HEK293 (cell line): Measurements from ENCODE around the gene APOBEC2.

Experiments
- CTCF ChIA-PET: fragments of 350-600 bp; formaldehyde crosslinking; extraction: SDS; loops from one replicate; lab custom pipeline; 2021; ENCODE audit warnings: antibody characterized with exemption; lab: Yijun Ruan, JAX
- POLR2A ChIA-PET: fragments of 300-600 bp; formaldehyde crosslinking; extraction: SDS; loops from one replicate; lab custom pipeline; 2020; ENCODE audit warnings: antibody characterized with exemption, inconsistent platforms; lab: Yijun Ruan, JAX
- H3K27ac ChIP-seq: fragments of 200-500 bp; sonication (Bioruptor generic); 2 replicates; pipeline ENCODE4 v1.5.1; 2014; ENCODE audit warnings: low read depth, low read length, control low read depth, inconsistent platforms; ENCODE audit errors: extremely low read depth
- H3K36me3 ChIP-seq, 2 experiments: fragments of 200-500 bp in 1 of 2; sonication (Bioruptor generic) in 1 of 2; 1 replicate in 1 of 2; 2 replicates in 1 of 2; pipeline ENCODE4 v1.5.1; 2014 to 2017; ENCODE audit warnings: inconsistent platforms in 2 of 2, low read length in 2 of 2; ENCODE audit not compliant: control insufficient read depth in 2 of 2, insufficient read depth in 1 of 2
- H3K4me1 ChIP-seq: fragments of 200-500 bp; sonication (Bioruptor generic); 2 replicates; pipeline ENCODE4 v1.5.1; 2014; ENCODE audit warnings: mild to moderate bottlenecking, low read length, inconsistent platforms; ENCODE audit not compliant: control insufficient read depth, insufficient read depth
- H3K4me3 ChIP-seq: 2 replicates; pipeline ENCODE4 v1.5.1; 2011; ENCODE audit warnings: low read depth, mild to moderate bottlenecking, control low read depth, low read length, moderate library complexity
- H3K9me3 ChIP-seq: fragments of 200-500 bp; sonication (Bioruptor generic); 2 replicates; pipeline ENCODE4 v1.5.1; 2014; ENCODE audit warnings: low read depth, low read length, inconsistent platforms; ENCODE audit not compliant: control insufficient read depth, insufficient read depth
- BCL6B ChIP-seq: fragments of 450-650 bp; formaldehyde crosslinking; IDR thresholded peaks from 2 replicates; pipeline ENCODE4 v1.5.1; 2017; ENCODE audit warnings: missing biosample characterization, missing genetic modification characterization
- CTCF ChIP-seq: fragments of 450-650 bp; formaldehyde crosslinking; IDR thresholded peaks from 2 replicates; pipeline ENCODE4 v1.5.1; 2016; ENCODE audit warnings: missing biosample characterization, missing genetic modification characterization
- GLI2 ChIP-seq: fragments of 450-650 bp; formaldehyde crosslinking; IDR thresholded peaks from 2 replicates; pipeline ENCODE4; 2017; ENCODE audit warnings: missing biosample characterization, missing genetic modification characterization, low read depth, borderline replicate concordance
- HOXD13 ChIP-seq: sonication (generic); formaldehyde crosslinking; IDR thresholded peaks from 2 replicates; pipeline ENCODE4 v1.8.0; 2022; ENCODE audit warnings: missing genetic modification reagents, borderline replicate concordance
- KLF16 ChIP-seq: fragments of 450-650 bp; formaldehyde crosslinking; IDR thresholded peaks from 2 replicates; pipeline ENCODE4 v1.5.1; 2017; ENCODE audit warnings: missing biosample characterization, missing genetic modification characterization
- MYNN ChIP-seq: fragments of 450-650 bp; formaldehyde crosslinking; IDR thresholded peaks from 2 replicates; pipeline ENCODE4 v1.5.1; 2016; ENCODE audit warnings: missing biosample characterization, missing genetic modification characterization, borderline replicate concordance
- PATZ1 ChIP-seq: fragments of 450-650 bp; formaldehyde crosslinking; IDR thresholded peaks from 2 replicates; pipeline ENCODE4 v1.5.1; 2016; ENCODE audit warnings: missing biosample characterization, missing genetic modification characterization
- PBX3 ChIP-seq: sonication (generic); formaldehyde crosslinking; IDR thresholded peaks from 2 replicates; pipeline ENCODE4 v1.8.1; 2022; ENCODE audit warnings: mild to moderate bottlenecking, moderate library complexity, missing genetic modification reagents
- PRDM10 ChIP-seq: fragments of 450-650 bp; formaldehyde crosslinking; IDR thresholded peaks from 2 replicates; pipeline ENCODE4 v1.5.1; 2016; ENCODE audit warnings: missing biosample characterization, missing genetic modification characterization
- TCF7L2 ChIP-seq: IDR thresholded peaks from 2 replicates; pipeline ENCODE4 v1.6.1; 2011; ENCODE audit warnings: low read depth, mild to moderate bottlenecking, inconsistent platforms, low read length, moderate library complexity, borderline replicate concordance
- ZFP41 ChIP-seq: fragments of 450-650 bp; formaldehyde crosslinking; IDR thresholded peaks from 2 replicates; pipeline ENCODE4 v1.5.1; 2016; ENCODE audit warnings: missing biosample characterization, missing genetic modification characterization, borderline replicate concordance
- ZNF274 ChIP-seq, 2 experiments: fragments of 200-500 bp in 1 of 2; fragments of 450-650 bp in 1 of 2; sonication (Bioruptor generic) in 1 of 2; formaldehyde crosslinking in 1 of 2; IDR thresholded peaks; 2 replicates each; pipeline versions ENCODE4 v1.5.1 to v1.6.1; 2014 to 2016; ENCODE audit warnings: borderline replicate concordance in 1 of 2, inconsistent platforms in 1 of 2, low read length in 1 of 2, missing biosample characterization in 1 of 2, missing genetic modification characterization in 1 of 2
- ZNF280D ChIP-seq: fragments of 450-650 bp; formaldehyde crosslinking; IDR thresholded peaks from 2 replicates; pipeline ENCODE4 v1.5.1; 2016; ENCODE audit warnings: missing biosample characterization, missing genetic modification characterization
- ZNF354C ChIP-seq: fragments of 450-650 bp; formaldehyde crosslinking; IDR thresholded peaks from 2 replicates; pipeline ENCODE4 v1.5.1; 2016; ENCODE audit warnings: missing biosample characterization, missing genetic modification characterization, low read depth, borderline replicate concordance
- ZNF561 ChIP-seq: fragments of 450-650 bp; IDR thresholded peaks from 2 replicates; pipeline ENCODE4 v1.5.1; 2018; ENCODE audit warnings: missing biosample characterization, missing genetic modification characterization, borderline replicate concordance
- ZNF600 ChIP-seq: fragments of 450-650 bp; formaldehyde crosslinking; IDR thresholded peaks from 2 replicates; pipeline ENCODE4 v1.5.1; 2016; ENCODE audit warnings: missing biosample characterization, missing genetic modification characterization
- ZNF629 ChIP-seq: fragments of 450-650 bp; formaldehyde crosslinking; IDR thresholded peaks from 2 replicates; pipeline ENCODE4 v1.5.1; 2017; ENCODE audit warnings: missing biosample characterization, missing genetic modification characterization
- ZSCAN16 ChIP-seq: fragments of 450-650 bp; formaldehyde crosslinking; IDR thresholded peaks from 2 replicates; pipeline ENCODE4 v1.5.1; 2016; ENCODE audit warnings: missing biosample characterization, missing genetic modification characterization
- ZSCAN18 ChIP-seq: fragments of 450-650 bp; formaldehyde crosslinking; IDR thresholded peaks from 2 replicates; pipeline ENCODE4 v1.5.1; 2016; ENCODE audit warnings: missing biosample characterization, missing genetic modification characterization

The APOBEC2 gene

GRCh38 chr6:41049521-41049920, 3.5 kb upstream of the APOBEC2 start:
- ChIA-PET CTCF (interaction anchor here (1.5 to 10.6 kb wide), 3 partner anchors 10 to 22 kb away, joined by 3 to 100 read pairs (median 12); partner anchors contain the start of genes TSPO2 and UNC5CL), POLR2A (no interaction called here)
- Histone ChIP-seq H3K36me3 (no peaks in the 10 kb centered on the region), H3K4me3 (no peak overlapping the region), H3K9me3 (no peaks in the 10 kb centered on the region), H3K27ac (no peak overlapping the region), H3K4me1 (no peaks in the 10 kb centered on the region)
- no peak for TF ChIP-seq ZNF600 (tag by site-specific recombination)
- TF ChIP-seq ZNF561 (tag by site-specific recombination) = no peak
- TF ChIP-seq GLI2 (tag by site-specific recombination) = no peak
- TF ChIP-seq MYNN = no peak
- no peak for TF ChIP-seq ZSCAN18 (tag by site-specific recombination)
- no peak for TF ChIP-seq PBX3 (CRISPR knock-in tag)
- no peak for TF ChIP-seq ZNF280D (tag by site-specific recombination)
- TF ChIP-seq BCL6B = no peak
- no peak for TF ChIP-seq PATZ1 (tag by site-specific recombination)
- TF ChIP-seq HOXD13 (CRISPR knock-in tag) = no peak
- TF ChIP-seq PRDM10 (tag by site-specific recombination) = no peak
- TF ChIP-seq ZNF354C = no peak
- TF ChIP-seq ZFP41 (tag by site-specific recombination) = no peak
- TF ChIP-seq ZNF274 (IDR thresholded peaks at IDR 0.05; ENCODE audit: low read length) = no peak
- no peak for TF ChIP-seq ZNF274 (tag by site-specific recombination; IDR thresholded peaks at IDR 0.05; ENCODE audit: borderline replicate concordance)
- TF ChIP-seq CTCF (tag by site-specific recombination) = no peak
- TF ChIP-seq KLF16 = no peak
- TF ChIP-seq TCF7L2 = no peak
- TF ChIP-seq ZNF629 (tag by site-specific recombination) = no peak
- no peak for TF ChIP-seq ZSCAN16
